Suprapubic skin (tissue), 4 donors: ENCODE measurements around the gene ADGRB3.

Experiments used
- CTCF ChIP-seq, 2 donors: fragments of 200-600 bp in 1 of 2; fragments of 450-650 bp in 1 of 2; sonication (generic) in 1 of 2; IDR thresholded peaks; one replicate each; pipeline ENCODE4 v1.5.1; 2016 to 2019; ENCODE audit warnings: antibody characterized with exemption in 2 of 2, mild to moderate bottlenecking in 1 of 2, moderate library complexity in 1 of 2
- POLR2A ChIP-seq, 2 donors: fragments of 450-650 bp; IDR thresholded peaks; one replicate each; pipeline ENCODE4 v1.6.1; 2017; ENCODE audit warnings: antibody characterized with exemption in 2 of 2, mild to moderate bottlenecking in 2 of 2, moderate library complexity in 2 of 2
- POLR2AphosphoS5 ChIP-seq, 3 donors: sonication (generic); formaldehyde crosslinking; IDR thresholded peaks; one replicate each; pipeline ENCODE4 v1.6.1; 2017; ENCODE audit warnings: antibody characterized with exemption in 3 of 3

DNA sequence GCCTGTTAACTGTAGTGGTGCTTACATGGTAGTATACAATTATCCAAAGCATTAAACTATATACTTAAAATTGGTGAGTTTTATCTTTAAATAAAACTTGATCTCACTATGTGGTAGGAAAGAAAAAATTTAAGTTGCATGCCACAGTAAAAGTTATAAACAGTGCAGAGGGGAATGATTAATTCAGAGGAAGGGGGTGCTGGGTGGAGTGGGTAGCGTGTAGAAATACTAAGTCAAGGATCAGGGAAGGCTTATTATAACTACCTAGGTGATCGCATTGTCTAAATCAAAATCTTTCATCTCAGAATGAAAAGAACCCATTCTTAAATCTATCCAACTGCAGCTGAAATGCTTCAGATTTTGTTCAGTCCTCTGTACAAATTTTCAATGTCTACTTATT, 428.3 kb downstream of the ADGRB3 start:
- TF ChIP-seq POLR2AphosphoS5 (IDR thresholded peaks at IDR 0.05), result no peak
- TF ChIP-seq CTCF (IDR thresholded peaks at IDR 0.05), result no peak
- TF ChIP-seq POLR2A (IDR thresholded peaks at IDR 0.05), result no peak
